Tibial nerve (tissue), 4 donors: ENCODE measurements around the gene TMPRSS11F.

Source experiments
- EP300 ChIP-seq, 2 donors: sonication (generic); formaldehyde crosslinking; IDR thresholded peaks; one replicate each; pipeline ENCODE4 v1.6.1; 2017; ENCODE audit warnings: antibody characterized with exemption in 2 of 2, mild to moderate bottlenecking in 1 of 2
- POLR2A ChIP-seq, 2 donors: fragments of 450-650 bp; IDR thresholded peaks; one replicate each; pipeline ENCODE4 v1.6.1; 2017; ENCODE audit warnings: antibody characterized with exemption in 2 of 2, mild to moderate bottlenecking in 2 of 2, moderate library complexity in 2 of 2
- TF ChIP-seq, protein P1 (sequence below), 5 experiments: fragments of 200-600 bp in 3 of 5; fragments of 450-650 bp in 2 of 5; sonication (generic) in 3 of 5; IDR thresholded peaks; one replicate each; pipeline ENCODE4 v1.5.1; 2016 to 2019; ENCODE audit warnings: antibody characterized with exemption in 5 of 5, mild to moderate bottlenecking in 3 of 5, moderate library complexity in 2 of 5

- TF ChIP-seq, protein P1, sequence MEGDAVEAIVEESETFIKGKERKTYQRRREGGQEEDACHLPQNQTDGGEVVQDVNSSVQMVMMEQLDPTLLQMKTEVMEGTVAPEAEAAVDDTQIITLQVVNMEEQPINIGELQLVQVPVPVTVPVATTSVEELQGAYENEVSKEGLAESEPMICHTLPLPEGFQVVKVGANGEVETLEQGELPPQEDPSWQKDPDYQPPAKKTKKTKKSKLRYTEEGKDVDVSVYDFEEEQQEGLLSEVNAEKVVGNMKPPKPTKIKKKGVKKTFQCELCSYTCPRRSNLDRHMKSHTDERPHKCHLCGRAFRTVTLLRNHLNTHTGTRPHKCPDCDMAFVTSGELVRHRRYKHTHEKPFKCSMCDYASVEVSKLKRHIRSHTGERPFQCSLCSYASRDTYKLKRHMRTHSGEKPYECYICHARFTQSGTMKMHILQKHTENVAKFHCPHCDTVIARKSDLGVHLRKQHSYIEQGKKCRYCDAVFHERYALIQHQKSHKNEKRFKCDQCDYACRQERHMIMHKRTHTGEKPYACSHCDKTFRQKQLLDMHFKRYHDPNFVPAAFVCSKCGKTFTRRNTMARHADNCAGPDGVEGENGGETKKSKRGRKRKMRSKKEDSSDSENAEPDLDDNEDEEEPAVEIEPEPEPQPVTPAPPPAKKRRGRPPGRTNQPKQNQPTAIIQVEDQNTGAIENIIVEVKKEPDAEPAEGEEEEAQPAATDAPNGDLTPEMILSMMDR (IDR thresholded peaks at IDR 0.05), result no peak
- TF ChIP-seq POLR2A (IDR thresholded peaks at IDR 0.05), result no peak
- TF ChIP-seq EP300 (IDR thresholded peaks at IDR 0.05), result no peak
These were observed 52.4 kb downstream of the TMPRSS11F start for GRCh38 chr4:68077301-68077700.
